Measurements from ENCODE around the gene FBRSL1. TPM values are rescaled to one million over a fixed set of nuclear protein-coding genes. Genes with fewer than 3 reads are reported as not detected.

The FBRSL1 gene
- total RNA-seq, 1 donor from 2014 or later = 199 TPM

- H3K9me3 Mint-ChIP-seq (ENCODE audit: low read depth) = no peaks in the 10 kb centered on the region
- TF ChIP-seq CTCF (IDR thresholded peaks at IDR 0.05; ENCODE audit: unreplicated experiment) = peak; percentile 95
- H3K4me3 Mint-ChIP-seq (ENCODE audit: low read depth) = peak overlapping the region; percentile 89
- peaks cover 8% of the 10 kb centered on the region for H3K4me1 Mint-ChIP-seq (ENCODE audit: low read depth)
- peak overlapping the region; percentile 94 for H3K27ac Mint-ChIP-seq
- DNase-seq (ENCODE audit: low spot score, unreplicated experiment) = peak; percentile 81
- peaks cover 5% of the 10 kb centered on the region for H3K27me3 Mint-ChIP-seq
- peaks cover 6% of the 10 kb centered on the region for H3K36me3 Mint-ChIP-seq (ENCODE audit: insufficient read depth)
Measured at GRCh38 chr12:132560614-132561426, 70.9 kb downstream of the FBRSL1 start.

Other genes starting within 250 kb of the FBRSL1 start
- 0.24 and 0.36 TPM in 2 replicates for gene GALNT9, start 160.6 kb upstream of the FBRSL1 start, total RNA-seq
- not detected in 2 replicates for gene LRCOL1, start 120.4 kb downstream of the FBRSL1 start, total RNA-seq
- gene P2RX2, start 128.6 kb downstream of the FBRSL1 start, total RNA-seq = 0.19 TPM in 1 of 2 replicates, not detected in the other
- 121 and 129 TPM in 2 replicates for gene POLE, start 197.2 kb downstream of the FBRSL1 start, total RNA-seq
- gene PXMP2, start 197.4 kb downstream of the FBRSL1 start, total RNA-seq = 24.4 and 25.0 TPM in 2 replicates
- gene PGAM5, start 220.7 kb downstream of the FBRSL1 start, total RNA-seq = 39.6 and 44.4 TPM in 2 replicates